Stimulated activated naive B cell treated with anti-CD40 and anti-IgM and Interleukin-4, amounts not matched to agents 10 μg/mL and 1 μg/mL and 100 μg/mL, for 72 hours (primary cell): ENCODE results near the gene CX3CL1.
A peak's percentile ranks its signal among the peaks of the same experiment; 100 is the strongest.

Source experiments
- ATAC-seq, 2 donors: fragments of 150-1000 bp; cut with Tn5 transposase; replicated peaks; 2 replicates each; pipeline ENCODE4 v1.10.0; 2021; ENCODE audit warnings: moderate library complexity in 1 of 2
- DNase-seq: peaks from one replicate; pipeline ENCODE4 v3.0.0; 2021
- H3K27ac Mint-ChIP-seq: one replicate; pipeline ENCODE4 v1.8.0; 2022; ENCODE audit warnings: mild to moderate bottlenecking, mixed read lengths
- H3K27me3 Mint-ChIP-seq, 2 donors: one replicate each; pipeline ENCODE4 v1.8.0; 2022; ENCODE audit warnings: mixed read lengths in 2 of 2
- H3K36me3 Mint-ChIP-seq, 2 donors: one replicate each; pipeline ENCODE4 v1.8.0; 2022; ENCODE audit warnings: mixed read lengths in 2 of 2, mild to moderate bottlenecking in 1 of 2
- H3K4me1 Mint-ChIP-seq, 2 donors: one replicate each; pipeline ENCODE4 v1.8.0; 2022; ENCODE audit warnings: mixed read lengths in 2 of 2, mild to moderate bottlenecking in 1 of 2
- H3K4me3 Mint-ChIP-seq, 2 donors: one replicate each; pipeline ENCODE4 v1.8.0; 2022; ENCODE audit warnings: mild to moderate bottlenecking in 2 of 2, mixed read lengths in 2 of 2, moderate library complexity in 1 of 2
- H3K9me3 Mint-ChIP-seq, 2 donors: one replicate each; pipeline ENCODE4 v1.8.0; 2022; ENCODE audit warnings: mixed read lengths in 2 of 2, mild to moderate bottlenecking in 1 of 2

The CX3CL1 gene

GRCh38 chr16:57413301-57413730 is 41.0 kb downstream of the CX3CL1 start:
- peaks cover 40 to 51% of the 10 kb centered on the region in 2 donors for H3K36me3 Mint-ChIP-seq
- peaks cover 0 to 5% of the 10 kb centered on the region in 2 donors for H3K9me3 Mint-ChIP-seq
- no peaks in the 10 kb centered on the region for H3K27me3 Mint-ChIP-seq
- DNase-seq, result peak; percentile 84
- peak overlapping the region; percentile 91 to 93 for H3K4me3 Mint-ChIP-seq
- H3K4me1 Mint-ChIP-seq, result peaks cover 80 to 93% of the 10 kb centered on the region in 2 donors
- ATAC-seq, result peak; percentile 79 to 81
- peak overlapping the region; percentile 98 for H3K27ac Mint-ChIP-seq

GRCh38 chr16:57413733-57414132 is 41.4 kb downstream of the CX3CL1 start:
- DNase-seq (no peak), ATAC-seq (peak; percentile 52 to 57)
- Mint-ChIP-seq H3K36me3 (peaks cover 40 to 54% of the 10 kb centered on the region in 2 donors), H3K27me3 (no peaks in the 10 kb centered on the region), H3K4me3 (peak overlapping the region; percentile 91 to 93), H3K4me1 (peaks cover 83 to 97% of the 10 kb centered on the region in 2 donors), H3K9me3 (peaks cover 0 to 5% of the 10 kb centered on the region in 2 donors), H3K27ac (peak overlapping the region; percentile 98)

GRCh38 chr16:57416084-57416483 is 43.8 kb downstream of the CX3CL1 start:
- no peak for DNase-seq
- peaks cover 0 to 3% of the 10 kb centered on the region in 2 donors for H3K9me3 Mint-ChIP-seq
- H3K27me3 Mint-ChIP-seq, result no peaks in the 10 kb centered on the region
- peak overlapping the region; percentile 93 to 95 for H3K4me3 Mint-ChIP-seq
- peak overlapping the region; percentile 97 for H3K27ac Mint-ChIP-seq
- peaks cover 65 to 84% of the 10 kb centered on the region in 2 donors for H3K4me1 Mint-ChIP-seq
- ATAC-seq, result no peak
- peaks cover 42 to 50% of the 10 kb centered on the region in 2 donors for H3K36me3 Mint-ChIP-seq

- no peak overlapping the region for H3K4me3 Mint-ChIP-seq
- H3K27ac Mint-ChIP-seq, result no peak overlapping the region
- no peak for ATAC-seq
Measured at GRCh38 chr16:57419506-57419905, 47.2 kb downstream of the CX3CL1 start.

GRCh38 chr16:57422026-57422944 is 50.0 kb downstream of the CX3CL1 start:
- H3K36me3 Mint-ChIP-seq, result peaks cover 16 to 20% of the 10 kb centered on the region in 2 donors
- H3K4me3 Mint-ChIP-seq, result no peak overlapping the region
- no peaks in the 10 kb centered on the region for H3K27me3 Mint-ChIP-seq
- DNase-seq (no peak), ATAC-seq (peak in 1 of 2 donors; percentile 28)
- H3K9me3 Mint-ChIP-seq, result no peaks in the 10 kb centered on the region
- H3K27ac Mint-ChIP-seq, result no peak overlapping the region
- peaks cover 15 to 24% of the 10 kb centered on the region in 2 donors for H3K4me1 Mint-ChIP-seq

More at GRCh38 chr16:57419506-57419905, 47.2 kb downstream of the CX3CL1 start:
- Mint-ChIP-seq H3K36me3 (peaks cover 27 to 35% of the 10 kb centered on the region in 2 donors), H3K27me3 (no peaks in the 10 kb centered on the region), H3K4me1 (peaks cover 40 to 52% of the 10 kb centered on the region in 2 donors), H3K9me3 (no peaks in the 10 kb centered on the region)
- no peak for DNase-seq

GRCh38 chr16:57423152-57423551 is 50.9 kb downstream of the CX3CL1 start:
- no peak for ATAC-seq
- Mint-ChIP-seq H3K9me3 (no peaks in the 10 kb centered on the region), H3K27me3 (no peaks in the 10 kb centered on the region), H3K36me3 (peaks cover 22 to 24% of the 10 kb centered on the region in 2 donors), H3K4me3 (no peak overlapping the region), H3K4me1 (peaks cover 10 to 15% of the 10 kb centered on the region in 2 donors), H3K27ac (no peak overlapping the region)
- no peak for DNase-seq

GRCh38 chr16:57424583-57424982 is 52.3 kb downstream of the CX3CL1 start:
- Mint-ChIP-seq H3K4me1 (peaks cover 3 to 4% of the 10 kb centered on the region in 2 donors), H3K9me3 (no peaks in the 10 kb centered on the region), H3K4me3 (no peak overlapping the region), H3K27ac (no peak overlapping the region), H3K36me3 (peaks cover 32 to 33% of the 10 kb centered on the region in 2 donors), H3K27me3 (no peaks in the 10 kb centered on the region)
- ATAC-seq, result no peak
- no peak for DNase-seq

- Mint-ChIP-seq H3K27me3 (no peaks in the 10 kb centered on the region), H3K4me1 (peaks cover 0 to 3% of the 10 kb centered on the region in 2 donors), H3K9me3 (no peaks in the 10 kb centered on the region), H3K4me3 (no peak overlapping the region), H3K27ac (no peak overlapping the region), H3K36me3 (peaks cover 46 to 48% of the 10 kb centered on the region in 2 donors)
- DNase-seq, result no peak
- no peak for ATAC-seq
Measured at GRCh38 chr16:57426356-57426755, 54.1 kb downstream of the CX3CL1 start.

GRCh38 chr16:57427307-57427706 is 55.0 kb downstream of the CX3CL1 start:
- Mint-ChIP-seq H3K4me3 (no peak overlapping the region), H3K27ac (no peak overlapping the region), H3K27me3 (no peaks in the 10 kb centered on the region), H3K36me3 (peaks cover 50% of the 10 kb centered on the region in 2 donors), H3K9me3 (no peaks in the 10 kb centered on the region), H3K4me1 (peaks cover 0 to under 1% of the 10 kb centered on the region in 2 donors)
- DNase-seq, result no peak
- ATAC-seq, result no peak

GRCh38 chr16:57427824-57428223 is 55.5 kb downstream of the CX3CL1 start:
- no peak for ATAC-seq
- H3K36me3 Mint-ChIP-seq, result peaks cover 50 to 52% of the 10 kb centered on the region in 2 donors
- H3K4me1 Mint-ChIP-seq, result no peaks in the 10 kb centered on the region
- no peaks in the 10 kb centered on the region for H3K9me3 Mint-ChIP-seq
- H3K4me3 Mint-ChIP-seq, result no peak overlapping the region
- no peak for DNase-seq
- H3K27me3 Mint-ChIP-seq, result no peaks in the 10 kb centered on the region
- H3K27ac Mint-ChIP-seq, result no peak overlapping the region

- no peaks in the 10 kb centered on the region for H3K4me1 Mint-ChIP-seq
- no peaks in the 10 kb centered on the region for H3K9me3 Mint-ChIP-seq
- no peak overlapping the region for H3K27ac Mint-ChIP-seq
- DNase-seq (no peak), ATAC-seq (no peak)
- H3K4me3 Mint-ChIP-seq, result no peak overlapping the region
- H3K27me3 Mint-ChIP-seq, result no peaks in the 10 kb centered on the region
- H3K36me3 Mint-ChIP-seq, result peaks cover 56 to 65% of the 10 kb centered on the region in 2 donors
Measured at GRCh38 chr16:57430955-57431354, 58.7 kb downstream of the CX3CL1 start.

GRCh38 chr16:57432505-57432904 is 60.2 kb downstream of the CX3CL1 start:
- Mint-ChIP-seq H3K36me3 (peaks cover 54 to 57% of the 10 kb centered on the region in 2 donors), H3K27ac (no peak overlapping the region), H3K27me3 (no peaks in the 10 kb centered on the region), H3K4me3 (no peak overlapping the region), H3K9me3 (no peaks in the 10 kb centered on the region), H3K4me1 (no peaks in the 10 kb centered on the region)
- no peak for DNase-seq
- ATAC-seq, result no peak

GRCh38 chr16:57432989-57433388 is 60.7 kb downstream of the CX3CL1 start:
- Mint-ChIP-seq H3K4me1 (no peaks in the 10 kb centered on the region), H3K27ac (no peak overlapping the region), H3K4me3 (no peak overlapping the region), H3K27me3 (no peaks in the 10 kb centered on the region), H3K9me3 (no peaks in the 10 kb centered on the region), H3K36me3 (peaks cover 49 to 53% of the 10 kb centered on the region in 2 donors)
- ATAC-seq, result no peak
- DNase-seq, result no peak

GRCh38 chr16:57434003-57434402 is 61.7 kb downstream of the CX3CL1 start:
- no peak overlapping the region for H3K4me3 Mint-ChIP-seq
- no peaks in the 10 kb centered on the region for H3K4me1 Mint-ChIP-seq
- DNase-seq, result no peak
- no peak for ATAC-seq
- H3K36me3 Mint-ChIP-seq, result peaks cover 46 to 49% of the 10 kb centered on the region in 2 donors
- no peaks in the 10 kb centered on the region for H3K9me3 Mint-ChIP-seq
- H3K27me3 Mint-ChIP-seq, result no peaks in the 10 kb centered on the region
- no peak overlapping the region for H3K27ac Mint-ChIP-seq
